HG02763 (cell line): ENCODE measurements around the gene CT45A3.
"Not testable (repeated sequence)": the region's sequence is repeated elsewhere in the genome, so short reads cannot be mapped to it uniquely, and the experiment has no call there.

Source experiments
- ATAC-seq: cut with Tn5 transposase; IDR thresholded peaks from one replicate; pipeline ENCODE4 v1.9.1; 2021; ENCODE audit warnings: mild to moderate bottlenecking, moderate library complexity; ENCODE audit not compliant: unreplicated experiment

The CT45A3 gene, protein sequence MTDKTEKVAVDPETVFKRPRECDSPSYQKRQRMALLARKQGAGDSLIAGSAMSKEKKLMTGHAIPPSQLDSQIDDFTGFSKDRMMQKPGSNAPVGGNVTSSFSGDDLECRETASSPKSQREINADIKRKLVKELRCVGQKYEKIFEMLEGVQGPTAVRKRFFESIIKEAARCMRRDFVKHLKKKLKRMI

DNA sequence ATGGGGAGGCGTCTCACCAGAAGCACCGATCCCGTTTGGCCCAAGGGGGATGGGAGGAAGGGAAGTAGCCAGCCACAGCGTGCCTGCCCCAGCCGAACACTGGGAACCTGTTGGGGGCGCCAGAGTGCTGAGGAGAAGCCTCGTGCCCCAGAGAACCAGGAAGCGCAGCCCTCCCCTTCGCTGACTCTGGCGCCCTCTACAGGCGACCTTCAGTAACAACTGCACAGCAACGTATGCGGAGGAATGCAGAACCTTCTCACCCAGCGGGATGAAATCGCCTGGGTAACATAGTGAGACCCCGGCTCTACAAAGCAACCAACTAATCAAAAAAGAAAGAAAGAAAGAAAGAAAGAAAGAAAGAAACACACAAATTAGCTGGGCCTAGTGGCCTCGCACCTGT lies at the start of gene CT45A3:
CT45A3 (minus strand) TSS at position 101 of the 400 bp plus-strand sequence. CDS start 3,747 bp downstream, outside the sequence.
- ATAC-seq: not testable (repeated sequence)

- not testable (repeated sequence) for ATAC-seq
These were observed 34.7 kb upstream of the CT45A3 start, which contains the start of gene CT45A6 for GRCh38 chrX:135802687-135803086. TSS of gene CT45A6 (minus strand) at chrX:135802787. CDS start at chrX:135798993, 3,794 bp downstream.

GRCh38 chrX:135785403-135785802 lies 17.4 kb upstream of the CT45A3 start, which contains the start of gene CT45A5:
TSS of gene CT45A5 (minus strand) at chrX:135785503. CDS start at chrX:135781729, 3,774 bp downstream.
- not testable (repeated sequence) for ATAC-seq

DNA sequence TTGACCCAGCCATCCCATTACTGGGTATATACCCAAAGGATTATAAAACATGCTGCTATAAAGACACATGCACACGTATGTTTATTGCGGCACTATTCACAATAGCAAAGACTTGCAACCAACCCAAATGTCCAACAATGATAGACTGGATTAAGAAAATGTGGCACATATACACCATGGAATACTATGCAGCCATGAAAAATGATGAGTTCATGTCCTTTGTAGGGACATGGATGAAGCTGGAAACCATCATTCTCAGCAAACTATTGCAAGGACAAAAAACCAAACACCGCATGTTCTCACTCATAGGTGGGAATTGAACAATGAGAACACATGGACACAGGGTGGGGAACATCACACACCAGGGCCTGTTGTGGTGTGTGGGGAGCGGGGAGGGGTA lies 23.3 kb downstream of the CT45A3 start:
- ATAC-seq: not testable (repeated sequence)

GRCh38 chrX:135741192-135741715 lies 26.7 kb downstream of the CT45A3 start:
- no peak for ATAC-seq

GRCh38 chrX:135740681-135741149 lies 27.3 kb downstream of the CT45A3 start:
- ATAC-seq: no peak

- ATAC-seq: no peak
These were observed 30.5 kb downstream of the CT45A3 start for GRCh38 chrX:135737366-135738071.

- ATAC-seq: not testable (repeated sequence)
These were observed 33.3 kb downstream of the CT45A3 start for GRCh38 chrX:135734666-135735065.

DNA sequence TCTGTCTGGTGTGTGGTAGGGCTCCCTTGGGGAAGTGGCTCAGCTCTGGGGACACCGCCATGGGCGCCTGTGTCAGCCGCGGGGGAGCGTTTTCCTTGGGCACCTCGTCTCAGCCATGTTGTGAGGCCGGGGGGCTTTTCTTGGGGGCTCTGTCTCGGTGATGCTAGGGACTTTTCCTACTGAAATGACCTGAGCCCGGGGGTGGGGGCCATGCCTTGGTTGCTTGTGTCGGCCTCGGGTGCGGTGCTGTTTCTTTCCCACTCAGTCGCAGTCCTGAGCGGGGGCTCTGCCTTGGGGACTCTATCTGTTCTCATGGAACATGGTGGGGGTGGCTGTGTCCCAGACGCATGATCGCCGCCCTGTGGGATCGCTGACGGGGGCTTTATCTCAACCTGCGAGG lies 54.2 kb downstream of the CT45A3 start:
- ATAC-seq: no peak

- not testable (repeated sequence) for ATAC-seq
These were observed 54.8 kb downstream of the CT45A3 start, which contains the start of gene CT45A1 for GRCh38 chrX:135713183-135713689. TSS of gene CT45A1 (plus strand) at chrX:135713639. CDS start at chrX:135718941, 5,302 bp downstream.
